ENCODE data around the gene CCSAP.

DNA sequence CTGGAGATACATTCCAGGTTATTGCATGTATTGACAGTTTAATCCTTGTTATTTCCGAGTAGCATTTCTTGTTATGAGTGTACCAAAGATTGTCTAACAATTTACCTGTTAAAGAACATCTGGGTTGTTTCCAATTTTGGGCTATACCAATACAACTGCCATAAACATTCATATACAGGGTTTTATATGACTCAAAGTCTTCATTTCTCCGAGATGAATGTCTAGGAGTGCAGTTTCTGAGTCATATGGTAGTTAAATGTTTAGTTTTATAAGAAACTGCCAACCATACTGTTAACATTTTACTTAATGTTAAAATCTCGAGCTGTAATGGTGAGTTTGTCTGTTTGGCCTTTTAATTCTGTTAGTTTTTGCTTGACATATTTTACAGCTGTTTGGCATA lies 61.9 kb downstream of the CCSAP start:
- TF ChIP-seq, protein P1, sequence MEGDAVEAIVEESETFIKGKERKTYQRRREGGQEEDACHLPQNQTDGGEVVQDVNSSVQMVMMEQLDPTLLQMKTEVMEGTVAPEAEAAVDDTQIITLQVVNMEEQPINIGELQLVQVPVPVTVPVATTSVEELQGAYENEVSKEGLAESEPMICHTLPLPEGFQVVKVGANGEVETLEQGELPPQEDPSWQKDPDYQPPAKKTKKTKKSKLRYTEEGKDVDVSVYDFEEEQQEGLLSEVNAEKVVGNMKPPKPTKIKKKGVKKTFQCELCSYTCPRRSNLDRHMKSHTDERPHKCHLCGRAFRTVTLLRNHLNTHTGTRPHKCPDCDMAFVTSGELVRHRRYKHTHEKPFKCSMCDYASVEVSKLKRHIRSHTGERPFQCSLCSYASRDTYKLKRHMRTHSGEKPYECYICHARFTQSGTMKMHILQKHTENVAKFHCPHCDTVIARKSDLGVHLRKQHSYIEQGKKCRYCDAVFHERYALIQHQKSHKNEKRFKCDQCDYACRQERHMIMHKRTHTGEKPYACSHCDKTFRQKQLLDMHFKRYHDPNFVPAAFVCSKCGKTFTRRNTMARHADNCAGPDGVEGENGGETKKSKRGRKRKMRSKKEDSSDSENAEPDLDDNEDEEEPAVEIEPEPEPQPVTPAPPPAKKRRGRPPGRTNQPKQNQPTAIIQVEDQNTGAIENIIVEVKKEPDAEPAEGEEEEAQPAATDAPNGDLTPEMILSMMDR (conservative IDR thresholded peaks at IDR 0.05; ENCODE audit: low read length), result no peak
- no peak for TF ChIP-seq EZH2phosphoT487 (IDR thresholded peaks at IDR 0.05; ENCODE audit: borderline replicate concordance)

Data from Loucy (cell line).